Thoracic aorta (tissue), 2 donors: ENCODE data around the gene HPSE2. TPM values are rescaled to one million over a fixed set of nuclear protein-coding genes. Genes with fewer than 3 reads are reported as not detected.

Experiments
- ATAC-seq: fragments of 150-250 bp; one replicate; pipeline ENCODE4 v1.8.0; 2017; ENCODE audit warnings: low read depth; ENCODE audit not compliant: insufficient number of reproducible peaks, low FRiP score
- DNase-seq: peaks from one replicate; pipeline ENCODE4 v3.0.0-alpha.2; 2020; ENCODE audit warnings: low spot score
- H3K27ac ChIP-seq, 2 donors: fragments of 200-600 bp; sonication (generic); 1 replicate in 1 of 2; 2 replicates in 1 of 2; pipeline ENCODE4 v1.5.1; 2016; ENCODE audit warnings: mild to moderate bottlenecking in 2 of 2, moderate library complexity in 2 of 2
- H3K27me3 ChIP-seq: fragments of 200-600 bp; sonication (generic); replicated peaks from 2 replicates; pipeline ENCODE4 v1.6.0; 2016; ENCODE audit warnings: mild to moderate bottlenecking; ENCODE audit not compliant: insufficient read depth
- H3K36me3 ChIP-seq: fragments of 200-600 bp; sonication (generic); one replicate; pipeline ENCODE4 v1.5.1; 2016
- H3K4me1 ChIP-seq, 2 donors: fragments of 200-600 bp; sonication (generic); 1 replicate in 1 of 2; 2 replicates in 1 of 2; pipeline versions ENCODE4 v1.5.1 to v1.6.0; 2016; ENCODE audit warnings: low read depth in 2 of 2, mild to moderate bottlenecking in 1 of 2; ENCODE audit not compliant: control insufficient read depth in 1 of 2
- H3K4me3 ChIP-seq: fragments of 200-600 bp; sonication (generic); 2 replicates; pipeline ENCODE4 v1.5.1; 2016; ENCODE audit warnings: mild to moderate bottlenecking
- H3K9me3 ChIP-seq: fragments of 200-600 bp; sonication (generic); 2 replicates; pipeline ENCODE4 v1.5.1; 2016
- CTCF ChIP-seq: fragments of 200-600 bp; sonication (generic); IDR thresholded peaks from one replicate; pipeline ENCODE4 v1.5.1; 2019; ENCODE audit warnings: antibody characterized with exemption
- total RNA-seq, 2 donors: library from RNA; depleted of rRNA; stranded (reverse); fragments of >200 nt; gene quantifications; one replicate each; pipeline versions ENCODE4 v1.1.0 to v1.2.3, GENCODE V29; 2016

Gene HPSE2
- total RNA-seq, 2 donors from 2014 or later, result 1.1 to 1.8 TPM

- ATAC-seq (no peak), DNase-seq (no peak)
- no peak for TF ChIP-seq CTCF
Measured at GRCh38 chr10:98465866-98466265, 769.8 kb downstream of the HPSE2 start.

GRCh38 chr10:98463976-98464754, 771.5 kb downstream of the HPSE2 start:
- ATAC-seq (no peak), DNase-seq (no peak)
- no peak for TF ChIP-seq CTCF
- Histone ChIP-seq H3K4me3 (no peak overlapping the region), H3K27me3 (no peaks in the 10 kb centered on the region), H3K27ac (no peak overlapping the region), H3K9me3 (no peaks in the 10 kb centered on the region), H3K4me1 (peaks cover 0 to 22% of the 10 kb centered on the region in 2 donors), H3K36me3 (no peaks in the 10 kb centered on the region)

More at GRCh38 chr10:98465866-98466265, 769.8 kb downstream of the HPSE2 start:
- H3K27ac ChIP-seq, result no peak overlapping the region
- no peaks in the 10 kb centered on the region for H3K36me3 ChIP-seq
- no peaks in the 10 kb centered on the region for H3K9me3 ChIP-seq
- H3K4me1 ChIP-seq, result peaks cover 0 to 12% of the 10 kb centered on the region in 2 donors
- no peaks in the 10 kb centered on the region for H3K27me3 ChIP-seq
- H3K4me3 ChIP-seq, result no peak overlapping the region

- H3K27ac ChIP-seq, result no peak overlapping the region
- TF ChIP-seq CTCF, result no peak
- no peak for DNase-seq
- ATAC-seq, result no peak
- no peaks in the 10 kb centered on the region for H3K9me3 ChIP-seq
- no peak overlapping the region for H3K4me3 ChIP-seq
- no peaks in the 10 kb centered on the region for H3K36me3 ChIP-seq
- no peaks in the 10 kb centered on the region for H3K27me3 ChIP-seq
- H3K4me1 ChIP-seq, result peaks cover 0 to 21% of the 10 kb centered on the region in 2 donors
Measured at GRCh38 chr10:98463016-98463415, 772.6 kb downstream of the HPSE2 start.

GRCh38 chr10:98461500-98461842, 774.2 kb downstream of the HPSE2 start:
- DNase-seq (no peak), ATAC-seq (no peak)
- peak overlapping the region; percentile 2 to 52 for H3K27ac ChIP-seq
- peaks cover 0 to 16% of the 10 kb centered on the region in 2 donors for H3K4me1 ChIP-seq
- H3K36me3 ChIP-seq, result no peaks in the 10 kb centered on the region
- no peak for TF ChIP-seq CTCF
- no peaks in the 10 kb centered on the region for H3K27me3 ChIP-seq
- no peaks in the 10 kb centered on the region for H3K9me3 ChIP-seq
- no peak overlapping the region for H3K4me3 ChIP-seq

- DNase-seq, result no peak
- Histone ChIP-seq H3K4me1 (peaks cover 0 to 16% of the 10 kb centered on the region in 2 donors), H3K27ac (peak overlapping the region; percentile 2 to 52), H3K9me3 (no peaks in the 10 kb centered on the region), H3K36me3 (no peaks in the 10 kb centered on the region), H3K4me3 (no peak overlapping the region), H3K27me3 (no peaks in the 10 kb centered on the region)
- peak; percentile 99 for ATAC-seq
- TF ChIP-seq CTCF, result no peak
Measured at GRCh38 chr10:98460837-98461499, 774.7 kb downstream of the HPSE2 start.
